Fibroblast of the aortic adventitia (primary cell): ENCODE measurements around the gene MARCHF10. TPM values are rescaled to one million over a fixed set of nuclear protein-coding genes. Genes with fewer than 3 reads are reported as not detected.

Experiments used
- DNase-seq: peaks from one replicate; pipeline ENCODE4 v3.0.0-alpha.2; 2010; ENCODE audit warnings: low read depth
- H3K4me3 ChIP-seq: 2 replicates; pipeline ENCODE4 v1.5.1; 2011; ENCODE audit warnings: low read depth, mild to moderate bottlenecking, control low read depth, low read length, moderate library complexity
- CTCF ChIP-seq: IDR thresholded peaks from 2 replicates; pipeline ENCODE4 v1.5.1; 2011; ENCODE audit warnings: mild to moderate bottlenecking, low read length, control low read depth, inconsistent platforms; ENCODE audit not compliant: insufficient read depth
- total RNA-seq: library from RNA; depleted of rRNA; stranded (reverse); fragments of >200 nt; gene quantifications from 2 replicates; pipeline ENCODE4 v1.2.3, GENCODE V29; 2012; ENCODE audit warnings: low replicate concordance

MARCHF10 gene
- total RNA-seq, 1 donor: 0.09 TPM

GRCh38 chr17:62763891-62764600, 44.1 kb downstream of the MARCHF10 start:
- no peak overlapping the region for H3K4me3 ChIP-seq
- no peak for DNase-seq
- no peak for TF ChIP-seq CTCF

- no peak for DNase-seq
- no peak for TF ChIP-seq CTCF
- H3K4me3 ChIP-seq: no peak overlapping the region
Measured at GRCh38 chr17:62761884-62762283, 46.2 kb downstream of the MARCHF10 start.

GRCh38 chr17:62760945-62761267, 47.2 kb downstream of the MARCHF10 start:
- no peak for DNase-seq
- H3K4me3 ChIP-seq: no peak overlapping the region
- TF ChIP-seq CTCF: no peak

GRCh38 chr17:62760059-62760944, 47.8 kb downstream of the MARCHF10 start:
- no peak for TF ChIP-seq CTCF
- H3K4me3 ChIP-seq: no peak overlapping the region
- DNase-seq: peak; percentile 84

GRCh38 chr17:62757500-62757951, 50.6 kb downstream of the MARCHF10 start:
- H3K4me3 ChIP-seq: no peak overlapping the region
- no peak for TF ChIP-seq CTCF
- DNase-seq: peak; percentile 61

GRCh38 chr17:62756198-62756597, 51.9 kb downstream of the MARCHF10 start:
- TF ChIP-seq CTCF: no peak
- DNase-seq: no peak
- H3K4me3 ChIP-seq: no peak overlapping the region
